Activated B cell treated with CpG ODN at 0.5 μM for 24 hours (primary cell): ENCODE measurements around the gene ATP6V0A1. TPM values are rescaled to one million over a fixed set of nuclear protein-coding genes. Genes with fewer than 3 reads are reported as not detected.

ENCODE experiments used
- ATAC-seq: fragments of 200-7000 bp; cut with Tn5 transposase; one replicate; pipeline ENCODE4 v1.10.0; 2021; ENCODE audit warnings: low read depth, mild to moderate bottlenecking, moderate library complexity
- CTCF ChIA-PET: fragments of 350-600 bp; sonication (Branson Sonifier 250); formaldehyde crosslinking; loops from one replicate; lab custom pipeline; 2021; ENCODE audit warnings: antibody characterized with exemption; lab: Charles Lee
- POLR2A ChIA-PET: fragments of 350-600 bp; sonication (Branson Sonifier 250); formaldehyde crosslinking; loops from one replicate; lab custom pipeline; 2021; ENCODE audit warnings: antibody characterized with exemption; lab: Charles Lee
- DNase-seq: peaks from one replicate; pipeline ENCODE4 v3.0.0; 2022
- H3K27ac Mint-ChIP-seq: one replicate; pipeline ENCODE4 v1.8.0; 2020; ENCODE audit warnings: mixed read lengths
- H3K27me3 Mint-ChIP-seq: one replicate; pipeline ENCODE4 v1.8.0; 2021; ENCODE audit warnings: mixed read lengths
- H3K36me3 Mint-ChIP-seq: one replicate; pipeline ENCODE4 v1.8.0; 2021; ENCODE audit warnings: low read depth, mixed read lengths
- H3K4me1 Mint-ChIP-seq: one replicate; pipeline ENCODE4 v1.8.0; 2021; ENCODE audit warnings: mixed read lengths
- H3K4me3 Mint-ChIP-seq: one replicate; pipeline ENCODE4 v1.8.0; 2020; ENCODE audit warnings: mild to moderate bottlenecking, mixed read lengths
- H3K9me3 Mint-ChIP-seq: one replicate; pipeline ENCODE4 v1.8.0; 2020; ENCODE audit warnings: mixed read lengths
- CTCF ChIP-seq: fragments of 200-600 bp; IDR thresholded peaks from one replicate; pipeline ENCODE4 v1.8.0; 2022; ENCODE audit warnings: antibody characterized with exemption, mild to moderate bottlenecking
- intact Hi-C: fragments of 100-400 bp; cut with micrococcal nuclease; formaldehyde crosslinking; loops from one replicate; pipeline ENCODE4 v1.15.1; 2024
- total RNA-seq: library from RNA; stranded (reverse); gene quantifications from 2 replicates; pipeline ENCODE4 v1.2.3, GENCODE V29; 2022

Gene ATP6V0A1
- total RNA-seq, 1 donor from 2014 or later: 75.6 TPM

DNA sequence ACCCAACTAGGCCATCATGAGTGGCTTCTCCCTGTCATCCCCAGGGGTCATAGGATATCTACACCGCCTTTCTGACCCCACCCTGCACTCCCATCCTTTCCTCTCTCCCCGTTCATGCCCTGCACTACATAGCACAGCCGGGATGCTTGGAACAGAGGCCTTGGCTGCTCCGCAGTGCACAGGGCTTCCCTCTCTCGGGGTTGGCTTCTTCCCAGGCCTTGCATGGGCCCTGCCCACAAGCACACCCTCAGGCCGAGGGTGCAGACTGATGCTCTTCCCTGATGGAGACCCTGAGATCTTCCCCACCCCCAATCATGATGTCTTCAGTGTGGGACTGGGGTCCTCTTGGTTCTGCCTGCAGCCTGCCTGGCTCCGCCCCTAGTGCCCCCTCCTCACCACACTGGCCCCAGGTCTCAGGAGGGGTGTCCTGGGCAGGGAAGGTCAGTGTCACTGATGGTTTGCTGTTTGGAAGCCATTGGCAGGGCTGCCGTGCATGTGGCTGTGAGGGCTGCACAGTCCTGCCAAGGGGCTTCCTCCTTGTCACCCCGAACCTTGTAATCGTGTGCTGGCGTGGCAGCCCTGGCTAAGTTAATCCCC is 63.1 kb downstream of the ATP6V0A1 start:
- peaks cover 36% of the 10 kb centered on the region for H3K36me3 Mint-ChIP-seq
- H3K27me3 Mint-ChIP-seq: no peaks in the 10 kb centered on the region
- ChIA-PET POLR2A (interaction anchor here (0.5 kb wide), 1 partner anchor 33 kb away, joined by 3 read pairs; no protein-coding TSS in a partner anchor), CTCF (interaction anchor here (0.8 kb wide), 1 partner anchor 9 kb away, joined by 3 read pairs; no protein-coding TSS in a partner anchor)
- intact Hi-C loops: no loop called here
- ATAC-seq (no peak), DNase-seq (no peak)
- TF ChIP-seq CTCF: no peak
- no peak overlapping the region for H3K27ac Mint-ChIP-seq
- H3K4me3 Mint-ChIP-seq: no peak overlapping the region
- peaks cover 7% of the 10 kb centered on the region for H3K4me1 Mint-ChIP-seq
- H3K9me3 Mint-ChIP-seq: no peaks in the 10 kb centered on the region

GRCh38 chr17:42522263-42522790 is 63.6 kb downstream of the ATP6V0A1 start:
- POLR2A ChIA-PET: interaction anchor here (0.5 kb wide), 1 partner anchor 34 kb away, joined by 3 read pairs; no protein-coding TSS in a partner anchor
- no peak for ATAC-seq
- peaks cover 7% of the 10 kb centered on the region for H3K4me1 Mint-ChIP-seq

GRCh38 chr17:42522798-42523278 is 64.2 kb downstream of the ATP6V0A1 start:
- no peaks in the 10 kb centered on the region for H3K27me3 Mint-ChIP-seq
- peaks cover 5% of the 10 kb centered on the region for H3K4me1 Mint-ChIP-seq
- ChIA-PET CTCF (no interaction called here), POLR2A (no interaction called here)
- intact Hi-C loops: no loop called here
- TF ChIP-seq CTCF: no peak
- no peak for DNase-seq
- no peaks in the 10 kb centered on the region for H3K9me3 Mint-ChIP-seq
- H3K27ac Mint-ChIP-seq: no peak overlapping the region
- peaks cover 30% of the 10 kb centered on the region for H3K36me3 Mint-ChIP-seq
- no peak overlapping the region for H3K4me3 Mint-ChIP-seq
- no peak for ATAC-seq

More at GRCh38 chr17:42522263-42522790, 63.6 kb downstream of the ATP6V0A1 start:
- Mint-ChIP-seq H3K9me3 (no peaks in the 10 kb centered on the region), H3K27ac (no peak overlapping the region), H3K27me3 (no peaks in the 10 kb centered on the region), H3K4me3 (no peak overlapping the region), H3K36me3 (peaks cover 33% of the 10 kb centered on the region)
- CTCF ChIA-PET: no interaction called here
- TF ChIP-seq CTCF: no peak
- DNase-seq: no peak
- intact Hi-C loops: no loop called here

DNA sequence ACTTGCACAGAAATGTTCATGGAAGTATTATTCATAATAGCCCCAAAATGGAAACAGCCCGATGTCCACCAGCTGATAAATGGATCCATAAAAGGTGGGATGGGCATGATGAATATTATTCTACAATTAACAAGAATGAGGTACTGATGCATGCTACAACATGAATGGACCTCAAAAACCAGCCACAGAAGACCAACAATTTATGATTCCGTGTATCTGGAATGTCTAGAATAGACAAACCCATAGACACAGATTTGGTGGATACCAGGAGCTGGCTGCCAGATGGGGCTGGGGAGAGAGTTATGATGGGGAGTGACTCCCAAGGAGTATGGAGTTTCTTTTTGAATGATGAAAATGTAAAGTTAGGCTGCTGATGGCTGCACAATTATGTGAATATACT is 66.5 kb downstream of the ATP6V0A1 start:
- Mint-ChIP-seq H3K27me3 (no peaks in the 10 kb centered on the region), H3K27ac (no peak overlapping the region), H3K4me3 (no peak overlapping the region), H3K4me1 (peaks cover 14% of the 10 kb centered on the region), H3K36me3 (peaks cover 27% of the 10 kb centered on the region), H3K9me3 (no peaks in the 10 kb centered on the region)
- ATAC-seq (no peak), DNase-seq (no peak)
- ChIA-PET CTCF (no interaction called here), POLR2A (no interaction called here)
- intact Hi-C loops: no loop called here
- no peak for TF ChIP-seq CTCF

DNA sequence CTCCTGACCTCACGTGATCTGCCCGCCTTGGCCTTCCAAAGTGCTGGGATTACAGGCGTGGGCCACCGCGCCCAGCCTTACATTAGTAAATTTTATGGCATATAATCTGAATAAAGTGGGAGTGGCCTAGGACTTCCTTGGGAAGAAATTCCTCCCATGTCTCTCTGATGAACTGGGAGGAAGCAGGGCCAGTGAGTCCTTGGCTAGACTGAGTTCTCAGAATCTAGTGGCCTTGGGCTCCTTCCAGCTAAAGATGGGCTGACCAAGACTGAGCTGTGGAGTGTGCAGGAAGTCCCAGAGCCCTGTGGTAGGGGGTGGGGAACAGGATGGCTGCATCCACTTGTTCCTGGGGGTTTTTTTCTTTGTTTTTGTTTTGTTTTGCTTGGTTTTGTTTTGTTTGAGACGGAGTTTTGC is 67.4 kb downstream of the ATP6V0A1 start:
- no peak for TF ChIP-seq CTCF
- intact Hi-C loops: no loop called here
- Mint-ChIP-seq H3K9me3 (no peaks in the 10 kb centered on the region), H3K4me1 (peaks cover 22% of the 10 kb centered on the region), H3K4me3 (no peak overlapping the region), H3K36me3 (peaks cover 23% of the 10 kb centered on the region), H3K27me3 (no peaks in the 10 kb centered on the region), H3K27ac (no peak overlapping the region)
- DNase-seq: no peak
- POLR2A ChIA-PET: no interaction called here
- CTCF ChIA-PET: interaction anchor here (1.8 kb wide), 1 partner anchor 8 kb away, joined by 4 read pairs; no protein-coding TSS in a partner anchor
- ATAC-seq: no peak
